ENCODE results near the gene SPAG16.

DNA sequence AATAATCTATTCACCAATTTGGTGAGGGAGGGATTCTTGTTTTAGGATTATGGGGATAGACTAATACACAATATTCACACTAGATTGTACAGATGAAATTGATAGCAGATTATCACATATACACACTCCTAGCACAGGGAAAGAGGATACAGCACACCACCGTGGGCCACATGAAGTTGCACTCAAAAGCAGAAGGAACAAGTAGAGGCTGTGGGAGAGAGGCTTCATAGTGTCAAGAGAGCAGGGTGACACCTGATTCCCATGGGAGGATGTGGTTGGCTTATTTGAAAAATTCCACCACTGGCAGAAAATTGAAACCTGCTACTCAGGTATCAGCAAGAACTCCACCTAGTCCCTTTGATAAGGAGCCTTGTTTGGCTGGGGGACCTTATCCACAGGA, 395.6 kb downstream of the SPAG16 start:
- no peak for TF ChIP-seq CTCF (IDR thresholded peaks at IDR 0.05)
- TF ChIP-seq POLR2A (IDR thresholded peaks at IDR 0.05) = no peak

Data from tibial nerve (tissue), 3 donors.